IMR-90 (cell line): Measurements from ENCODE around the gene SIK2. TPM values are rescaled to one million over a fixed set of nuclear protein-coding genes. Genes with fewer than 3 reads are reported as not detected.

ENCODE experiments used
- ATAC-seq: fragments of 200-7000 bp; cut with Tn5 transposase; 2 replicates; pipeline ENCODE4 v1.9.1; 2020; ENCODE audit warnings: low read depth, mild to moderate bottlenecking, moderate library complexity
- BruUV-seq: library from RNA; stranded (reverse); fragments of 400-500 nt; replicated peaks from 2 replicates; lab custom pipeline; 2021; lab: Mats Ljungman, UMichigan
- CTCF ChIA-PET: fragments of 300-600 bp; formaldehyde crosslinking; extraction: SDS; loops from one replicate; lab custom pipeline; 2021; ENCODE audit warnings: antibody characterized with exemption; lab: Yijun Ruan, JAX
- POLR2A ChIA-PET: fragments of 300-600 bp; sonication (Branson Sonifier 250); formaldehyde crosslinking; loops from one replicate; lab custom pipeline; 2022; ENCODE audit warnings: antibody characterized with exemption; ENCODE audit not compliant: unreplicated experiment; lab: Charles Lee
- DNase-seq: peaks from one replicate; pipeline ENCODE4 v3.0.0; 2013
- H2AFZ ChIP-seq: replicated peaks from 2 replicates; pipeline ENCODE3; 2013; ENCODE audit warnings: low read length, mild to moderate bottlenecking; ENCODE audit not compliant: poor library complexity
- H2AK5ac ChIP-seq: 2 replicates; pipeline ENCODE4 v1.6.1; 2013; ENCODE audit warnings: low read depth, low read length, inconsistent platforms
- H2AK9ac ChIP-seq: replicated peaks from 2 replicates; pipeline ENCODE3; 2013; ENCODE audit warnings: mild to moderate bottlenecking, low read depth, low read length, moderate library complexity; ENCODE audit not compliant: poor library complexity
- H2BK120ac ChIP-seq: 2 replicates; pipeline ENCODE4 v1.6.1; 2013; ENCODE audit warnings: low read depth, low read length, inconsistent platforms
- H2BK15ac ChIP-seq: 3 replicates; pipeline ENCODE4 v1.6.1; 2013; ENCODE audit warnings: low read depth, low read length, inconsistent platforms
- H2BK20ac ChIP-seq: 2 replicates; pipeline ENCODE4 v1.6.1; 2013; ENCODE audit warnings: low read depth, mild to moderate bottlenecking, inconsistent platforms, low read length, moderate library complexity
- H2BK5ac ChIP-seq: 2 replicates; pipeline ENCODE4 v1.6.1; 2013; ENCODE audit warnings: mild to moderate bottlenecking, low read depth, low read length, inconsistent platforms; ENCODE audit not compliant: poor library complexity, severe bottlenecking
- H3K14ac ChIP-seq: replicated peaks from 2 replicates; pipeline ENCODE4 v1.6.1; 2013; ENCODE audit warnings: low read depth, low read length, inconsistent platforms
- H3K18ac ChIP-seq: 2 replicates; pipeline ENCODE4 v1.6.1; 2013; ENCODE audit warnings: low read depth, low read length, control low read depth
- H3K23ac ChIP-seq: 2 replicates; pipeline ENCODE4 v1.6.1; 2013; ENCODE audit warnings: low read depth, low read length, inconsistent platforms
- H3K27ac ChIP-seq: 2 replicates; pipeline ENCODE4 v1.5.1; 2013; ENCODE audit warnings: mild to moderate bottlenecking, control low read depth, low read length; ENCODE audit not compliant: insufficient read depth
- H3K27me3 ChIP-seq: 2 replicates; pipeline ENCODE4 v1.6.1; 2013; ENCODE audit warnings: low read length; ENCODE audit not compliant: control insufficient read depth, insufficient read depth
- H3K36me3 ChIP-seq: 2 replicates; pipeline ENCODE4 v1.6.1; 2013; ENCODE audit warnings: low read length, mixed read lengths; ENCODE audit not compliant: control insufficient read depth, insufficient read depth
- H3K4ac ChIP-seq: 2 replicates; pipeline ENCODE4 v1.6.1; 2013; ENCODE audit warnings: low read depth, low read length, inconsistent platforms
- H3K4me1 ChIP-seq: 2 replicates; pipeline ENCODE4 v1.6.1; 2013; ENCODE audit warnings: low read length, mixed read lengths; ENCODE audit not compliant: control insufficient read depth, insufficient read depth
- H3K4me2 ChIP-seq: 2 replicates; pipeline ENCODE4 v1.6.1; 2013; ENCODE audit warnings: low read depth, mild to moderate bottlenecking, control low read depth, low read length, moderate library complexity
- H3K4me3 ChIP-seq: 2 replicates; pipeline ENCODE4 v1.5.1; 2013; ENCODE audit warnings: low read depth, mild to moderate bottlenecking, control low read depth, low read length, moderate library complexity; ENCODE audit not compliant: insufficient read depth
- H3K56ac ChIP-seq: 2 replicates; pipeline ENCODE4 v1.6.1; 2013; ENCODE audit warnings: low read length, inconsistent platforms; ENCODE audit not compliant: insufficient read depth; ENCODE audit errors: extremely low read depth
- H3K79me1 ChIP-seq, 2 experiments: 2 replicates each; pipeline ENCODE4 v1.6.1; 2013; ENCODE audit warnings: low read length in 2 of 2, inconsistent platforms in 1 of 2, low read depth in 1 of 2
- H3K9ac ChIP-seq: 2 replicates; pipeline ENCODE4 v1.6.1; 2013; ENCODE audit warnings: low read depth, low read length, control low read depth
- H3K9me1 ChIP-seq: 2 replicates; pipeline ENCODE4 v1.6.1; 2013; ENCODE audit warnings: low read length, inconsistent platforms; ENCODE audit not compliant: insufficient read depth
- H3K9me3 ChIP-seq: 2 replicates; pipeline ENCODE4 v1.6.1; 2013; ENCODE audit warnings: low read length; ENCODE audit not compliant: control insufficient read depth, insufficient read depth
- H4K20me1 ChIP-seq: 2 replicates; pipeline ENCODE4 v1.6.1; 2013; ENCODE audit warnings: low read length, inconsistent platforms; ENCODE audit not compliant: insufficient read depth
- H4K5ac ChIP-seq: 2 replicates; pipeline ENCODE4 v1.6.1; 2013; ENCODE audit warnings: mild to moderate bottlenecking, low read depth, low read length, control low read depth
- H4K8ac ChIP-seq, 2 experiments: 2 replicates each; pipeline ENCODE4 v1.6.1; 2013; ENCODE audit warnings: low read depth in 2 of 2, low read length in 2 of 2, control low read depth in 1 of 2, inconsistent platforms in 1 of 2
- H4K91ac ChIP-seq: 2 replicates; pipeline ENCODE4 v1.6.1; 2013; ENCODE audit warnings: low read depth, low read length, inconsistent platforms; ENCODE audit not compliant: insufficient read depth
- CEBPB ChIP-seq: IDR thresholded peaks from 2 replicates; pipeline ENCODE4 v1.6.1; 2012; ENCODE audit warnings: low read depth, low read length, improper control_type of control experiment
- NFE2L2 ChIP-seq: fragments of 150-350 bp; IDR thresholded peaks from 2 replicates; pipeline ENCODE4 v1.6.1; 2016; ENCODE audit warnings: low read depth, mild to moderate bottlenecking, low read length
- RFX5 ChIP-seq: IDR thresholded peaks from 2 replicates; pipeline ENCODE4 v1.8.0; 2012; ENCODE audit warnings: low read depth, mild to moderate bottlenecking, low read length, moderate library complexity
- WGBS, 2 experiments: methylation state at CpG; one replicate each; pipeline versions ENCODE4 v1.1.5 to v1.1.7; 2013; ENCODE audit warnings: missing lambda C conversion rate in 2 of 2; ENCODE audit not compliant: insufficient read length in 1 of 2; ENCODE audit errors: extremely low coverage in 2 of 2; 5-methylcytosine and 5-hydroxymethylcytosine counted together
- dilution Hi-C: fragments of 300-500 bp; cut with HindIII; formaldehyde crosslinking; loops from one replicate; pipeline ENCODE4 v1.14.3; 2018; ENCODE audit warnings: low sequenced_read_pairs; ENCODE audit not compliant: unreplicated experiment
- in situ Hi-C: fragments of 300-500 bp; cut with MboI; formaldehyde crosslinking; loops from 3 replicates; pipeline ENCODE4 v1.14.3; 2019; ENCODE audit warnings: low sequenced_read_pairs, inconsistent platforms, mixed read lengths
- intact Hi-C: fragments of 100-400 bp; cut with micrococcal nuclease; formaldehyde crosslinking; loops from 2 replicates; pipeline ENCODE4 v1.10.0; 2022
- polyA plus RNA-seq, 3 experiments: library from polyadenylated mRNA; depleted of rRNA; stranded (reverse); fragments of >200 nt; gene quantifications; 2 replicates each; pipeline ENCODE4 v1.2.3, GENCODE V29; 2012; ENCODE audit warnings: low replicate concordance in 1 of 3
- total RNA-seq: library from RNA; depleted of rRNA; stranded (reverse); fragments of >200 nt; gene quantifications from 2 replicates; pipeline ENCODE4 v1.2.3, GENCODE V29; 2012

The SIK2 gene
- total and polyA plus RNA-seq, 2 of the 4 experiments (the other 2 are of a cell fraction), result 7.9 to 10.4 TPM

DNA sequence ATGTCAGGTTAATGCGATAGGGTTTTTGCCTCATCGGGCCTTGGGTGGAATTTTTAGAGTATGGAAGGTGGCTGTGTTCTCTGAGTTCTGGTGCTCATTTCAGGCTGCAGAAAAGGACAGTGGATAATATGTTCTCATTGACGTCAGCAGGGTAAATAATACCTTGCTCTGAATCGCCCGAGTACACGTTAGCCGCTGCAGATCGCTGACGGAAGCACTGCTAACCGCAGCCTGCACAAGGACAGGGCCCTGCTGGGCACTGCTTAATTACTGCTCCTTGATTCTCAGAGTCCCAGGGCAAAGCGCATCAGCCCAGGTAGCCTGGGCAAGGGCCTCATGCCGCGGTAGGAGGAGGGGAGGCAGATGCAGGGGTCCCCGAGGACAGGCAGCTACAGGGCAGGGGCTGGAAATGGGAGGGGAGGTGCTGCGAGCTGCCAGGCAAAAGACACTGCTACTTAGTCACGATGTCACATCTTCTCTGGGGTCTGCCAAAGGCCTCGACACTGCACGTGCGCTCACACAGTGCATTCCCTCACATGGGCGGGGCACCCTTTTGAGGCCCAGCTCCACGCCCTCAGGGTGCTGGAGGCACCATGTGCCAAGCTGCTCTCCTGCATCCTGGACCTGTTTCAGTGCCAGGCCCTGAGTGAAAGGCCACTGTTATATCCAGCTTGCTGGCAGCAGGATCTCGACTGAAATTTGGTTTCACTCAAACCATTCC is 128.8 kb downstream of the SIK2 start:
- no peak overlapping the region for H3K4me3 ChIP-seq
- H3K14ac ChIP-seq, result no peak overlapping the region
- peaks cover 0 to 56% of the 10 kb centered on the region in 2 experiments; a peak in 2 of 4 replicates for H3K79me1 ChIP-seq
- no peak overlapping the region for H3K56ac ChIP-seq
- no peak for TF ChIP-seq CEBPB
- TF ChIP-seq RFX5, result no peak
- TF ChIP-seq NFE2L2, result no peak
- no peak overlapping the region for H2BK20ac ChIP-seq
- H3K23ac ChIP-seq, result no peak overlapping the region
- no peaks in the 10 kb centered on the region for H3K27me3 ChIP-seq
- WGBS, 2 experiments, result 80% methylated on average over 9 of the region's 22 CpGs; no CpG with 5 or more reads in 1 of the 2 experiments
- peaks cover 41% of the 10 kb centered on the region for H3K4me1 ChIP-seq
- no peak overlapping the region for H4K5ac ChIP-seq
- H3K9me3 ChIP-seq, result no peaks in the 10 kb centered on the region
- H3K18ac ChIP-seq, result no peak overlapping the region
- in situ Hi-C loops, result no loop called here
- peak overlapping the region; percentile 60; the same call in 1 of the 2 replicates for H2AK5ac ChIP-seq
- dilution Hi-C loops, result no loop called here
- intact Hi-C loops, result no loop called here
- DNase-seq, result no peak
- ChIA-PET POLR2A (no interaction called here), CTCF (interaction anchor here (0.7 kb wide), 1 partner anchor 34 kb away, joined by 3 read pairs; no protein-coding TSS in a partner anchor)
- H3K9me1 ChIP-seq, result peaks cover 23% of the 10 kb centered on the region
- no peak overlapping the region; a peak in 1 of 4 replicates for H4K8ac ChIP-seq
- BruUV-seq, result no TSS peak
- no peak overlapping the region for H2AFZ ChIP-seq
- no peak overlapping the region for H3K4me2 ChIP-seq
- peak overlapping the region; percentile 54; the same call in 1 of the 2 replicates for H3K4ac ChIP-seq
- H2BK15ac ChIP-seq, result no peak overlapping the region
- H4K20me1 ChIP-seq, result no peaks in the 10 kb centered on the region
- H2BK5ac ChIP-seq, result no peak overlapping the region
- H2AK9ac ChIP-seq, result peak overlapping the region; percentile 33
- no peak overlapping the region for H2BK120ac ChIP-seq
- H3K36me3 ChIP-seq, result peaks cover 18% of the 10 kb centered on the region
- ATAC-seq, result no peak
- H3K27ac ChIP-seq, result no peak overlapping the region
- no peak overlapping the region for H3K9ac ChIP-seq
- H4K91ac ChIP-seq, result peak overlapping the region; percentile 49; the same call in 1 of the 2 replicates
